Prostate gland (tissue), 2 donors: ENCODE data around the gene PPP1R2B. TPM values are rescaled to one million over a fixed set of nuclear protein-coding genes. Genes with fewer than 3 reads are reported as not detected.

Source experiments
- DNase-seq: peaks from one replicate; pipeline ENCODE4 v3.0.0-alpha.2; 2019; ENCODE audit warnings: low spot score
- H3K27ac ChIP-seq, 2 donors: fragments of 200-600 bp; sonication (generic); 2 replicates each; pipeline ENCODE4 v1.5.1; 2017 to 2019
- H3K27me3 ChIP-seq: fragments of 200-600 bp; sonication (generic); replicated peaks from 2 replicates; pipeline ENCODE4 v1.5.1; 2019; ENCODE audit not compliant: insufficient read depth
- H3K36me3 ChIP-seq, 2 donors: fragments of 200-600 bp; sonication (generic); 1 replicate in 1 of 2; 2 replicates in 1 of 2; pipeline versions ENCODE4 v1.5.1 to v1.8.1; 2017 to 2019
- H3K4me1 ChIP-seq: fragments of 200-600 bp; sonication (generic); replicated peaks from 2 replicates; pipeline ENCODE4 v1.5.1; 2019
- H3K4me3 ChIP-seq, 2 donors: fragments of 200-600 bp; sonication (generic); 2 replicates each; pipeline ENCODE4 v1.5.1; 2017 to 2019
- H3K9me3 ChIP-seq: fragments of 200-600 bp; sonication (generic); 2 replicates; pipeline ENCODE4 v1.5.1; 2017
- POLR2A ChIP-seq: fragments of 450-650 bp; IDR thresholded peaks from one replicate; pipeline ENCODE4 v1.6.1; 2016; ENCODE audit warnings: antibody characterized with exemption, mild to moderate bottlenecking
- POLR2AphosphoS5 ChIP-seq: sonication (generic); formaldehyde crosslinking; IDR thresholded peaks from one replicate; pipeline ENCODE4 v1.6.1; 2017; ENCODE audit warnings: antibody characterized with exemption
- WGBS: methylation state at CpG from one replicate; pipeline ENCODE4 v1.1.5; 2018; 5-methylcytosine and 5-hydroxymethylcytosine counted together
- intact Hi-C: fragments of 100-400 bp; cut with DNase I; formaldehyde crosslinking; loops from one replicate; pipeline ENCODE4 v1.14.2; 2022
- total RNA-seq, 2 donors: library from RNA; depleted of rRNA; stranded (reverse); fragments of >200 nt; gene quantifications; one replicate each; pipeline ENCODE4 v1.1.0, GENCODE V29; 2016
- TF ChIP-seq, protein P1 (sequence below), 4 experiments: fragments of 200-600 bp in 2 of 4; fragments of 450-650 bp in 2 of 4; sonication (generic) in 2 of 4; IDR thresholded peaks; 1 replicate in 3 of 4; 2 replicates in 1 of 4; pipeline ENCODE4 v1.5.1; 2016 to 2019; ENCODE audit warnings: antibody characterized with exemption in 4 of 4, mild to moderate bottlenecking in 2 of 4, moderate library complexity in 2 of 4

PPP1R2B gene
- total RNA-seq: 1 to 10 TPM in 1 of 2 donors, not detected in 1; 1.4 TPM

DNA sequence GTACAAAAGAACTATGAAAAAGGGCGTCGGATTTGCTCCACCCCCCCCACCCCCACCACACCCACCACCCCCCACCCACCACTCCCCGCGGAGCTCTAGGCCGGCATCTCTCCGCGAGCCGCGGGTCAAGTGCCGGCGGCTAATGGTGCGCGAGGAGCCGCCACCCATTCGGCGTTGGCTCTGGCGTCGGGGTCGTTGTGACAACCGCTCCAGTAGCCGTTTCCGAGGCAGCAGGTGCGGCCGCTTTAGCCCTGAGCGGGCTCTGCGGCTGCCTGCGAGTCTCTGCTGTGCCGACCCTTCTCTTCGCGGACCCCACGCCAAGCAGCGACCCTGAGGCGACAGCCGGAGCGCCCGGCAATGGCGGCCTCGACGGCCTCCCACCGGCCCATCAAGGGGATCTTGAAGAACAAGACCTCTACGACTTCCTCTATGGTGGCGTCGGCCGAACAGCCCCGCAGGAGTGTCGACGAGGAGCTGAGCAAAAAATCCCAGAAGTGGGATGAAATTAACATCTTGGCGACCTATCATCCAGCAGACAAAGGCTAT lies at the start of gene PPP1R2B:
Gene PPP1R2B (plus strand): TSS at position 90 of the 546 bp plus-strand sequence. CDS start 268 bp downstream, at position 358.
- 82% methylated on average over 36 of the region's 48 CpGs for WGBS

DNA sequence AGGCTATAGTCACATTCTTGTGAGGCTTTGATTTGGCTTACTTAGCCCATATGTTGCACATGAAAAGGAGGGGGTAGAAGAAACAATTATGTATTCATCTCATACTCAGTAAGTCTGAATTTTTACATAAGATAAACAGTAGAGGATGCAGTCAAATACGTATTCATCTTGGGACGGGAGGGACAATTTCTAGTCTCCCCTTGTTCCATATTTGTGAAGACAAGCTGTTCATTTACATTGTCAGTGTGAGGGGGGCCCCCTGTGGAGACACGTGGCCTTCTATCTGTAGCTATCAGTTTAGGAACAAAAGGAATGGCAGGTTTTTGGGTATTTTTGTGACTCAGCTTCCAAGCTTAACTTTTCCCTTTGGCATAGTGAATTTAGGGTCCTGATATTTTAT lies 49.2 kb upstream of the PPP1R2B start:
- H3K9me3 ChIP-seq: no peaks in the 10 kb centered on the region
- intact Hi-C loops: no loop called here
- no peaks in the 10 kb centered on the region for H3K27me3 ChIP-seq
- no peak overlapping the region for H3K4me3 ChIP-seq
- no peaks in the 10 kb centered on the region for H3K36me3 ChIP-seq
- no peaks in the 10 kb centered on the region for H3K4me1 ChIP-seq
- H3K27ac ChIP-seq: no peak overlapping the region
- DNase-seq: no peak
- WGBS: 55% methylated on average over 3 of the region's 3 CpGs
- no peak for TF ChIP-seq POLR2AphosphoS5
- TF ChIP-seq POLR2A: no peak
- TF ChIP-seq, protein P1, sequence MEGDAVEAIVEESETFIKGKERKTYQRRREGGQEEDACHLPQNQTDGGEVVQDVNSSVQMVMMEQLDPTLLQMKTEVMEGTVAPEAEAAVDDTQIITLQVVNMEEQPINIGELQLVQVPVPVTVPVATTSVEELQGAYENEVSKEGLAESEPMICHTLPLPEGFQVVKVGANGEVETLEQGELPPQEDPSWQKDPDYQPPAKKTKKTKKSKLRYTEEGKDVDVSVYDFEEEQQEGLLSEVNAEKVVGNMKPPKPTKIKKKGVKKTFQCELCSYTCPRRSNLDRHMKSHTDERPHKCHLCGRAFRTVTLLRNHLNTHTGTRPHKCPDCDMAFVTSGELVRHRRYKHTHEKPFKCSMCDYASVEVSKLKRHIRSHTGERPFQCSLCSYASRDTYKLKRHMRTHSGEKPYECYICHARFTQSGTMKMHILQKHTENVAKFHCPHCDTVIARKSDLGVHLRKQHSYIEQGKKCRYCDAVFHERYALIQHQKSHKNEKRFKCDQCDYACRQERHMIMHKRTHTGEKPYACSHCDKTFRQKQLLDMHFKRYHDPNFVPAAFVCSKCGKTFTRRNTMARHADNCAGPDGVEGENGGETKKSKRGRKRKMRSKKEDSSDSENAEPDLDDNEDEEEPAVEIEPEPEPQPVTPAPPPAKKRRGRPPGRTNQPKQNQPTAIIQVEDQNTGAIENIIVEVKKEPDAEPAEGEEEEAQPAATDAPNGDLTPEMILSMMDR (IDR thresholded peaks at IDR 0.05): no peak

More for the DNA sequence above, at the start of gene PPP1R2B:
- Histone ChIP-seq H3K4me1 (no peaks in the 10 kb centered on the region), H3K4me3 (no peak within 1 kb of the TSS), H3K36me3 (no peaks in the 10 kb centered on the region), H3K27me3 (no peaks in the 10 kb centered on the region), H3K27ac (no peak within 1 kb of the TSS), H3K9me3 (no peaks in the 10 kb centered on the region)
- intact Hi-C loops: no loop called here
- TF ChIP-seq POLR2A: no peak
- TF ChIP-seq, protein P1 (IDR thresholded peaks at IDR 0.05): no peak
- TF ChIP-seq POLR2AphosphoS5: no peak
- no peak for DNase-seq

DNA sequence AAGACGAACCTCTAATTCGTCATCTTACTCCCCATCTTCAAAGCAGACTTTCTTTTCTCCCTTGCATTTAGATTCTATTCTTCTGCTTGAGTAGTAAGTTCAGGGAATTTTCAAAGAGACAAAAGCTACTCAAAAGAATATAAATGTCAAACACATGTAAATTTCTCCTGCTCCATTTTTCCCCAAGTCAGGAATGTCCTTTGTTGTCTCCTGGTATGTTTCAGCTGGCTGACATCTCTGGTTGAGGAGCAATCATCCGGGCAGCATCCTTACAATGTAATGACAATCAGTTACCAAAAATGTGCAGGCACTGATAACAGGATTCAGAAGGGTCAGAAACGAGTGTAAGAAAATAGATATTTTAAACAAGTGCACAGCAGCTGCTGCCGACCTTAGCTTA lies 47.6 kb upstream of the PPP1R2B start:
- 72% methylated on average over 5 of the region's 5 CpGs for WGBS
- TF ChIP-seq, protein P1 (IDR thresholded peaks at IDR 0.05): no peak
- intact Hi-C loops: no loop called here
- no peak for DNase-seq
- no peaks in the 10 kb centered on the region for H3K4me1 ChIP-seq
- H3K27me3 ChIP-seq: no peaks in the 10 kb centered on the region
- no peak overlapping the region for H3K4me3 ChIP-seq
- no peaks in the 10 kb centered on the region for H3K36me3 ChIP-seq
- H3K9me3 ChIP-seq: no peaks in the 10 kb centered on the region
- no peak overlapping the region for H3K27ac ChIP-seq

DNA sequence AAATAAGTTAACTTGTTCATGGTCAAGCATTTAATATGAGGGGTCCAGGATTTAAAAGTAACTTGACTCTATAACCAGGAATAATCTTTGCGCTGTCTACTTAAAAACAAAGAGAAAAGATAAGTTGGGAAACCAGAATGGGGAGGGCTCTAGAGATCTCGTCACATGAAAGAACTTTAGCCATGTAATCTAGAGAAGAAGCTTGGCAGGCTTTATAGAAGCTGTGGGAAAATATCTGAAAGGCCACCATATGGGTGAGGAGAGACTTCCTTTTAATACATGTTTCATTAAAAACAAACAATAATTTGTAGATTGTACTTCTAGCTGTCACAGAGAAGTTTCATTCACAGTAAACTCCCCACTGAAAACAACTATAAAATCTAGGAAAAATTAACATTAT lies 46.7 kb upstream of the PPP1R2B start:
- Histone ChIP-seq H3K36me3 (no peaks in the 10 kb centered on the region), H3K4me1 (no peaks in the 10 kb centered on the region), H3K4me3 (no peak overlapping the region), H3K9me3 (no peaks in the 10 kb centered on the region), H3K27ac (no peak overlapping the region), H3K27me3 (no peaks in the 10 kb centered on the region)
- intact Hi-C loops: no loop called here
- TF ChIP-seq, protein P1 (IDR thresholded peaks at IDR 0.05): no peak
- TF ChIP-seq POLR2AphosphoS5: no peak
- TF ChIP-seq POLR2A: no peak
- DNase-seq: no peak
- WGBS: 57% methylated on average over 2 of the region's 2 CpGs

DNA sequence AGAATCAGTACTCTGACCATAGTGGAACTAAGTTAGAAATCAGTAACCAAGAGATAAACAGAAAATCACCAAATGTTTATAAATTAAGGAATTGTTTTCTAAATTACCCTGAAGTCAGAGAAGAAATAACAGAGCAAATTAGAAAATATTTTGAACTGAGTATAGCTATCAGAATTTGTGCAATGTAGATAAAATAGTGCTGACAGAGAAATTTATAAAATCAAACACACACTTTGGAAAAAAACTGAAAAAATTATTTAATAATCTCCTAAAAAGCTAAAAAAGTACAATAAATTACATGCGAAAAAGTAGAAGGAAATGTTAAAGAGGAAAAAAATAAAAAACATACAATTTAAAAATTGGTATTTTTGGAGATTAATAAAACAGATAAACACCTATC lies 37.1 kb upstream of the PPP1R2B start:
- H3K27ac ChIP-seq: no peak overlapping the region
- no peak for DNase-seq
- no peak overlapping the region for H3K4me3 ChIP-seq
- no peaks in the 10 kb centered on the region for H3K9me3 ChIP-seq
- H3K27me3 ChIP-seq: no peaks in the 10 kb centered on the region
- TF ChIP-seq, protein P1 (IDR thresholded peaks at IDR 0.05): no peak
- no peak for TF ChIP-seq POLR2A
- TF ChIP-seq POLR2AphosphoS5: no peak
- intact Hi-C loops: no loop called here
- H3K36me3 ChIP-seq: no peaks in the 10 kb centered on the region
- H3K4me1 ChIP-seq: no peaks in the 10 kb centered on the region
- 98% methylated on average over 1 of the region's 1 CpG for WGBS
